GM12878 (cell line): ENCODE results near the gene LZTFL1. TPM values are rescaled to one million over a fixed set of nuclear protein-coding genes. Genes with fewer than 3 reads are reported as not detected.

Experiments
- BHLHE40 ChIP-seq, 2 experiments: fragments of 450-650 bp in 1 of 2; IDR thresholded peaks; 2 replicates each; pipeline ENCODE4 v1.6.1; 2011 to 2017; ENCODE audit warnings: low read depth in 2 of 2, borderline replicate concordance in 1 of 2, improper control_type of control experiment in 1 of 2, low read length in 1 of 2, mild to moderate bottlenecking in 1 of 2
- CBFB ChIP-seq: IDR thresholded peaks from 2 replicates; pipeline ENCODE4 v1.6.1; 2016; ENCODE audit warnings: antibody characterized with exemption, low read depth
- CEBPB ChIP-seq, 2 experiments: fragments of 150-350 bp in 1 of 2; IDR thresholded peaks; 2 replicates each; pipeline ENCODE4 v1.6.1; 2012 to 2014; ENCODE audit warnings: low read depth in 2 of 2, low read length in 2 of 2, borderline replicate concordance in 1 of 2, inconsistent platforms in 1 of 2
- GABPA ChIP-seq: IDR thresholded peaks from 2 replicates; pipeline ENCODE4 v1.6.1; 2014; ENCODE audit warnings: antibody characterized with exemption, low read depth, mild to moderate bottlenecking, inconsistent platforms
- IKZF2 ChIP-seq, 2 experiments: fragments of 450-650 bp; IDR thresholded peaks; 2 replicates each; pipeline ENCODE4 v1.6.1; 2017; ENCODE audit warnings: mild to moderate bottlenecking in 2 of 2, moderate library complexity in 2 of 2
- JUND ChIP-seq: IDR thresholded peaks from 2 replicates; pipeline ENCODE4 v1.6.1; 2012; ENCODE audit warnings: low read depth, mild to moderate bottlenecking, low read length, improper control_type of control experiment, moderate library complexity
- KDM1A ChIP-seq: fragments of 200-600 bp; sonication (generic); IDR thresholded peaks from 2 replicates; pipeline ENCODE4 v1.6.1; 2016; ENCODE audit warnings: borderline replicate concordance
- MTA3 ChIP-seq: IDR thresholded peaks from 2 replicates; pipeline ENCODE4 v1.6.1; 2012; ENCODE audit warnings: low read length, inconsistent platforms, borderline replicate concordance
- MYB ChIP-seq: fragments of 150-350 bp; IDR thresholded peaks from 2 replicates; pipeline ENCODE4 v1.6.1; 2014; ENCODE audit warnings: mild to moderate bottlenecking, low read depth, low read length, borderline replicate concordance
- RAD51 ChIP-seq: fragments of 450-650 bp; IDR thresholded peaks from 2 replicates; pipeline ENCODE4 v1.6.1; 2016; ENCODE audit warnings: moderate library complexity, mild to moderate bottlenecking, inconsistent platforms
- SPI1 ChIP-seq: IDR thresholded peaks from 2 replicates; pipeline ENCODE4 v1.6.1; 2011; ENCODE audit warnings: low read depth, mild to moderate bottlenecking, low read length, moderate library complexity, borderline replicate concordance; ENCODE audit not compliant: insufficient read depth
- polyA plus RNA-seq, 11 experiments: library from polyadenylated mRNA; depleted of rRNA in 4 of 11; unstranded in 6 of 11; stranded (reverse) in 5 of 11; fragments of >200 nt; fragmentation: Nextera tagmentation in 4 of 11; fragmentation: Illumina TruSeq in 1 of 11; extraction: Ambion mirVana in 4 of 11; extraction: Trizol in 1 of 11; gene quantifications; 1 replicate in 1 of 11; 2 replicates in 10 of 11; pipeline versions ENCODE4 v1.2.1 to v1.2.3, GENCODE V29; 2011 to 2016; ENCODE audit warnings: inconsistent platforms in 2 of 11, missing spikeins in 2 of 11, low read depth in 1 of 11
- total RNA-seq, 4 experiments: library from RNA; depleted of rRNA in 3 of 4; stranded (reverse); fragments of >200 nt in 3 of 4; fragmentation: Illumina TruSeq in 1 of 4; extraction: Trizol in 1 of 4; gene quantifications; 2 replicates each; pipeline versions ENCODE4 v1.2.1 to v1.2.3, GENCODE V29; 2013 to 2021
- TF ChIP-seq, protein P1 (sequence below), 3 experiments: IDR thresholded peaks in 2 of 3; conservative IDR thresholded peaks in 1 of 3; 2 replicates each; pipeline ENCODE4 v1.5.1; 2011; ENCODE audit warnings: low read depth in 3 of 3, low read length in 3 of 3, mild to moderate bottlenecking in 3 of 3, control low read depth in 2 of 3, moderate library complexity in 2 of 3, inconsistent platforms in 1 of 3, mixed read lengths in 1 of 3; ENCODE audit not compliant: control insufficient read depth in 2 of 3, insufficient read depth in 1 of 3; ENCODE audit errors: extremely low read depth in 1 of 3
- TF ChIP-seq, protein P2 (sequence below): fragments of 450-650 bp; formaldehyde crosslinking; IDR thresholded peaks from 2 replicates; pipeline ENCODE4 v1.4.0; 2020; ENCODE audit warnings: mild to moderate bottlenecking, moderate library complexity
- TF ChIP-seq, protein P3 (sequence below): fragments of 450-650 bp; IDR thresholded peaks from 2 replicates; pipeline ENCODE4 v1.6.1; 2018; ENCODE audit warnings: mild to moderate bottlenecking, low read depth, moderate library complexity; ENCODE audit not compliant: partially characterized antibody
- TF ChIP-seq, protein P4 (sequence below): fragments of 450-650 bp; IDR thresholded peaks from 2 replicates; pipeline ENCODE4 v1.6.1; 2017; ENCODE audit warnings: mild to moderate bottlenecking
- TF ChIP-seq, protein P5 (sequence below): IDR thresholded peaks from 2 replicates; pipeline ENCODE4 v1.6.1; 2012; ENCODE audit warnings: low read depth, low read length, improper control_type of control experiment

Gene LZTFL1
- total and polyA plus RNA-seq, 10 of the 15 experiments (the other 5 are each of a cell fraction or from before 2014, with no cell fraction given) = 9.8 to 74.1 (median 11.9) TPM

DNA sequence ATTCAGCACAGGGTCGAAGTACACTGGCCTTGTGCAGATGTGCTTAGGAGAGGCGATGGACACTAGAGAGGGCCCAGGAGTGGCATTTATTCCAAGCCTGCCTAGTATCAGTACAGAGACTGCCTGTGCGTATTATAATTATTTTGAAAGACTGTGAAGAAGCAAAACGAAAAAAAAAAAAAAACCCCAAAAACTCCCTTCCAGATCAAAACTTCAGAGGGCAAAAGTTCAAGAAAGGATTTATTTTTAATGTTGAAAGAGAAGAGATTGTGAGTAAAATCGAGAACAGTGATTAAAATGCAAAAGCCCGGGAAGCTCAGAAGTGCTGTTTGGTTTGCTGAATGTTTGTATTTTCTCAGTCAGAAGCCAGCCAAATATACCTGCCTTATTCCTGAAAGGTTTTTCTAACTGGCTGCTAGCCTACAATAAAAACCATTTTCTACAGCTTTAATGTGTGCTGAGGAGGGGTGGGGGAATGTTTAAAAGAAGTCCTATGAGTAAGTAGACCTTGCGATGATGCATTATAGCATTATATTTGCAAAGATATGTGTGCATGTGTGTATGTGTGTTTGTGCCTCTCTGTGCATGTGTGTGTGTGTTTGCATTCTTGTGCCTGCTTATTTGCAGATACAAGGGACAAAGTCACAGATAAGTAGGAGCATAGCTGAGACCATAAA lies 19.3 kb upstream of the LZTFL1 start (continued):
- TF ChIP-seq, protein P1, sequence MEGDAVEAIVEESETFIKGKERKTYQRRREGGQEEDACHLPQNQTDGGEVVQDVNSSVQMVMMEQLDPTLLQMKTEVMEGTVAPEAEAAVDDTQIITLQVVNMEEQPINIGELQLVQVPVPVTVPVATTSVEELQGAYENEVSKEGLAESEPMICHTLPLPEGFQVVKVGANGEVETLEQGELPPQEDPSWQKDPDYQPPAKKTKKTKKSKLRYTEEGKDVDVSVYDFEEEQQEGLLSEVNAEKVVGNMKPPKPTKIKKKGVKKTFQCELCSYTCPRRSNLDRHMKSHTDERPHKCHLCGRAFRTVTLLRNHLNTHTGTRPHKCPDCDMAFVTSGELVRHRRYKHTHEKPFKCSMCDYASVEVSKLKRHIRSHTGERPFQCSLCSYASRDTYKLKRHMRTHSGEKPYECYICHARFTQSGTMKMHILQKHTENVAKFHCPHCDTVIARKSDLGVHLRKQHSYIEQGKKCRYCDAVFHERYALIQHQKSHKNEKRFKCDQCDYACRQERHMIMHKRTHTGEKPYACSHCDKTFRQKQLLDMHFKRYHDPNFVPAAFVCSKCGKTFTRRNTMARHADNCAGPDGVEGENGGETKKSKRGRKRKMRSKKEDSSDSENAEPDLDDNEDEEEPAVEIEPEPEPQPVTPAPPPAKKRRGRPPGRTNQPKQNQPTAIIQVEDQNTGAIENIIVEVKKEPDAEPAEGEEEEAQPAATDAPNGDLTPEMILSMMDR (IDR thresholded peaks at IDR 0.05 in 2 of 3, conservative IDR thresholded peaks at IDR 0.05 in 1 of 3; ENCODE audit: control insufficient read depth in 2 of 3, extremely low read depth in 1 of 3, insufficient read depth in 1 of 3, low read depth in 3 of 3, low read length in 3 of 3) = no peak
- TF ChIP-seq KDM1A (no peak), JUND (peak; percentile 77), SPI1 (no peak), RAD51 (no peak), CEBPB (IDR thresholded peaks at IDR 0.05; ENCODE audit: borderline replicate concordance in 1 of 2, low read depth in 2 of 2, low read length in 2 of 2) (peak in 1 of 2 experiments; percentile 92; a peak in 2 of 4 replicates), MTA3 (peak; percentile 97), BHLHE40 (IDR thresholded peaks at IDR 0.05; ENCODE audit: borderline replicate concordance in 1 of 2, low read depth in 2 of 2, low read length in 1 of 2) (peak; percentile 34 to 73; a peak in 2 of 4 replicates), IKZF2 (IDR thresholded peaks at IDR 0.05) (peak; percentile 83 to 88), GABPA (peak; percentile 62; the same call in 1 of the 2 replicates), CBFB (no peak), MYB (no peak)
- TF ChIP-seq, protein P2, sequence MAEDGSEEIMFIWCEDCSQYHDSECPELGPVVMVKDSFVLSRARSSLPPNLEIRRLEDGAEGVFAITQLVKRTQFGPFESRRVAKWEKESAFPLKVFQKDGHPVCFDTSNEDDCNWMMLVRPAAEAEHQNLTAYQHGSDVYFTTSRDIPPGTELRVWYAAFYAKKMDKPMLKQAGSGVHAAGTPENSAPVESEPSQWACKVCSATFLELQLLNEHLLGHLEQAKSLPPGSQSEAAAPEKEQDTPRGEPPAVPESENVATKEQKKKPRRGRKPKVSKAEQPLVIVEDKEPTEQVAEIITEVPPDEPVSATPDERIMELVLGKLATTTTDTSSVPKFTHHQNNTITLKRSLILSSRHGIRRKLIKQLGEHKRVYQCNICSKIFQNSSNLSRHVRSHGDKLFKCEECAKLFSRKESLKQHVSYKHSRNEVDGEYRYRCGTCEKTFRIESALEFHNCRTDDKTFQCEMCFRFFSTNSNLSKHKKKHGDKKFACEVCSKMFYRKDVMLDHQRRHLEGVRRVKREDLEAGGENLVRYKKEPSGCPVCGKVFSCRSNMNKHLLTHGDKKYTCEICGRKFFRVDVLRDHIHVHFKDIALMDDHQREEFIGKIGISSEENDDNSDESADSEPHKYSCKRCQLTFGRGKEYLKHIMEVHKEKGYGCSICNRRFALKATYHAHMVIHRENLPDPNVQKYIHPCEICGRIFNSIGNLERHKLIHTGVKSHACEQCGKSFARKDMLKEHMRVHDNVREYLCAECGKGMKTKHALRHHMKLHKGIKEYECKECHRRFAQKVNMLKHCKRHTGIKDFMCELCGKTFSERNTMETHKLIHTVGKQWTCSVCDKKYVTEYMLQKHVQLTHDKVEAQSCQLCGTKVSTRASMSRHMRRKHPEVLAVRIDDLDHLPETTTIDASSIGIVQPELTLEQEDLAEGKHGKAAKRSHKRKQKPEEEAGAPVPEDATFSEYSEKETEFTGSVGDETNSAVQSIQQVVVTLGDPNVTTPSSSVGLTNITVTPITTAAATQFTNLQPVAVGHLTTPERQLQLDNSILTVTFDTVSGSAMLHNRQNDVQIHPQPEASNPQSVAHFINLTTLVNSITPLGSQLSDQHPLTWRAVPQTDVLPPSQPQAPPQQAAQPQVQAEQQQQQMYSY (CRISPR knock-in tag) = no peak
- TF ChIP-seq, protein P3, sequence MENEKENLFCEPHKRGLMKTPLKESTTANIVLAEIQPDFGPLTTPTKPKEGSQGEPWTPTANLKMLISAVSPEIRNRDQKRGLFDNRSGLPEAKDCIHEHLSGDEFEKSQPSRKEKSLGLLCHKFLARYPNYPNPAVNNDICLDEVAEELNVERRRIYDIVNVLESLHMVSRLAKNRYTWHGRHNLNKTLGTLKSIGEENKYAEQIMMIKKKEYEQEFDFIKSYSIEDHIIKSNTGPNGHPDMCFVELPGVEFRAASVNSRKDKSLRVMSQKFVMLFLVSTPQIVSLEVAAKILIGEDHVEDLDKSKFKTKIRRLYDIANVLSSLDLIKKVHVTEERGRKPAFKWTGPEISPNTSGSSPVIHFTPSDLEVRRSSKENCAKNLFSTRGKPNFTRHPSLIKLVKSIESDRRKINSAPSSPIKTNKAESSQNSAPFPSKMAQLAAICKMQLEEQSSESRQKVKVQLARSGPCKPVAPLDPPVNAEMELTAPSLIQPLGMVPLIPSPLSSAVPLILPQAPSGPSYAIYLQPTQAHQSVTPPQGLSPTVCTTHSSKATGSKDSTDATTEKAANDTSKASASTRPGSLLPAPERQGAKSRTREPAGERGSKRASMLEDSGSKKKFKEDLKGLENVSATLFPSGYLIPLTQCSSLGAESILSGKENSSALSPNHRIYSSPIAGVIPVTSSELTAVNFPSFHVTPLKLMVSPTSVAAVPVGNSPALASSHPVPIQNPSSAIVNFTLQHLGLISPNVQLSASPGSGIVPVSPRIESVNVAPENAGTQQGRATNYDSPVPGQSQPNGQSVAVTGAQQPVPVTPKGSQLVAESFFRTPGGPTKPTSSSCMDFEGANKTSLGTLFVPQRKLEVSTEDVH = no peak
- TF ChIP-seq, protein P4, sequence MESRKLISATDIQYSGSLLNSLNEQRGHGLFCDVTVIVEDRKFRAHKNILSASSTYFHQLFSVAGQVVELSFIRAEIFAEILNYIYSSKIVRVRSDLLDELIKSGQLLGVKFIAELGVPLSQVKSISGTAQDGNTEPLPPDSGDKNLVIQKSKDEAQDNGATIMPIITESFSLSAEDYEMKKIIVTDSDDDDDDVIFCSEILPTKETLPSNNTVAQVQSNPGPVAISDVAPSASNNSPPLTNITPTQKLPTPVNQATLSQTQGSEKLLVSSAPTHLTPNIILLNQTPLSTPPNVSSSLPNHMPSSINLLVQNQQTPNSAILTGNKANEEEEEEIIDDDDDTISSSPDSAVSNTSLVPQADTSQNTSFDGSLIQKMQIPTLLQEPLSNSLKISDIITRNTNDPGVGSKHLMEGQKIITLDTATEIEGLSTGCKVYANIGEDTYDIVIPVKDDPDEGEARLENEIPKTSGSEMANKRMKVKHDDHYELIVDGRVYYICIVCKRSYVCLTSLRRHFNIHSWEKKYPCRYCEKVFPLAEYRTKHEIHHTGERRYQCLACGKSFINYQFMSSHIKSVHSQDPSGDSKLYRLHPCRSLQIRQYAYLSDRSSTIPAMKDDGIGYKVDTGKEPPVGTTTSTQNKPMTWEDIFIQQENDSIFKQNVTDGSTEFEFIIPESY = no peak
- TF ChIP-seq, protein P5, sequence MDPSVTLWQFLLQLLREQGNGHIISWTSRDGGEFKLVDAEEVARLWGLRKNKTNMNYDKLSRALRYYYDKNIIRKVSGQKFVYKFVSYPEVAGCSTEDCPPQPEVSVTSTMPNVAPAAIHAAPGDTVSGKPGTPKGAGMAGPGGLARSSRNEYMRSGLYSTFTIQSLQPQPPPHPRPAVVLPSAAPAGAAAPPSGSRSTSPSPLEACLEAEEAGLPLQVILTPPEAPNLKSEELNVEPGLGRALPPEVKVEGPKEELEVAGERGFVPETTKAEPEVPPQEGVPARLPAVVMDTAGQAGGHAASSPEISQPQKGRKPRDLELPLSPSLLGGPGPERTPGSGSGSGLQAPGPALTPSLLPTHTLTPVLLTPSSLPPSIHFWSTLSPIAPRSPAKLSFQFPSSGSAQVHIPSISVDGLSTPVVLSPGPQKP = no peak
